Neural progenitor cell (in vitro differentiated cells): Measurements from ENCODE around the gene NAT14. TPM values are rescaled to one million over a fixed set of nuclear protein-coding genes. Genes with fewer than 3 reads are reported as not detected.

Experiments used
- DNase-seq: peaks from one replicate; pipeline ENCODE4 v3.0.0-alpha.2; 2016; ENCODE audit warnings: low spot score
- H2AFZ ChIP-seq: fragments of 200-600 bp; sonication (generic); replicated peaks from 2 replicates; pipeline ENCODE4 v1.6.1; 2016; ENCODE audit warnings: antibody characterized with exemption
- H3F3A ChIP-seq: fragments of 200-600 bp; sonication (generic); 2 replicates; pipeline ENCODE4 v1.6.1; 2016; ENCODE audit warnings: antibody characterized with exemption, low read depth
- H3K27ac ChIP-seq: fragments of 200-600 bp; sonication (generic); 2 replicates; pipeline ENCODE4 v1.5.1; 2016; ENCODE audit warnings: mild to moderate bottlenecking
- H3K27me3 ChIP-seq: fragments of 200-600 bp; sonication (generic); 2 replicates; pipeline ENCODE4 v1.6.1; 2016; ENCODE audit warnings: mild to moderate bottlenecking, moderate library complexity
- H3K36me3 ChIP-seq: fragments of 200-600 bp; sonication (generic); 2 replicates; pipeline ENCODE4 v1.5.1; 2016
- H3K4me1 ChIP-seq: fragments of 200-600 bp; sonication (generic); 2 replicates; pipeline ENCODE4 v1.6.1; 2016; ENCODE audit warnings: mixed run types
- H3K4me2 ChIP-seq: fragments of 200-600 bp; sonication (generic); 2 replicates; pipeline ENCODE4 v1.6.1; 2016
- H3K4me3 ChIP-seq: fragments of 200-600 bp; sonication (generic); 2 replicates; pipeline ENCODE4 v1.5.1; 2016
- H3K79me2 ChIP-seq: fragments of 200-600 bp; sonication (generic); 2 replicates; pipeline ENCODE4 v1.6.1; 2016; ENCODE audit warnings: low read depth
- H3K9ac ChIP-seq: fragments of 200-600 bp; sonication (generic); 2 replicates; pipeline ENCODE4 v1.6.1; 2016
- H3K9me3 ChIP-seq: fragments of 200-600 bp; sonication (generic); 2 replicates; pipeline ENCODE4 v1.5.1; 2016; ENCODE audit warnings: low read depth
- H4K20me1 ChIP-seq: fragments of 200-600 bp; sonication (generic); 2 replicates; pipeline ENCODE4 v1.6.1; 2016; ENCODE audit warnings: low read depth
- H3K27ac Mint-ChIP-seq: 3 replicates; pipeline ENCODE4 v1.8.0; 2021; ENCODE audit warnings: mixed read lengths
- H3K27me3 Mint-ChIP-seq: 2 replicates; pipeline ENCODE4 v1.8.0; 2022; ENCODE audit warnings: low read depth, mild to moderate bottlenecking, inconsistent platforms, moderate library complexity, mixed read lengths; ENCODE audit not compliant: insufficient read depth
- H3K36me3 Mint-ChIP-seq: 3 replicates; pipeline ENCODE4 v1.8.0; 2021; ENCODE audit warnings: mixed read lengths
- H3K4me1 Mint-ChIP-seq: 3 replicates; pipeline ENCODE4 v1.8.0; 2021; ENCODE audit warnings: mixed read lengths
- H3K4me3 Mint-ChIP-seq: 3 replicates; pipeline ENCODE4 v1.8.0; 2021; ENCODE audit warnings: mild to moderate bottlenecking, moderate library complexity, mixed read lengths
- H3K9me3 Mint-ChIP-seq: 3 replicates; pipeline ENCODE4 v1.8.0; 2020; ENCODE audit warnings: mixed read lengths
- EZH2 ChIP-seq: fragments of 200-600 bp; sonication (generic); IDR thresholded peaks from 2 replicates; pipeline ENCODE4 v1.6.1; 2017; ENCODE audit warnings: antibody characterized with exemption, mild to moderate bottlenecking, moderate library complexity
- EZH2phosphoT487 ChIP-seq: fragments of 200-600 bp; sonication (generic); IDR thresholded peaks from 2 replicates; pipeline ENCODE4 v1.6.1; 2017; ENCODE audit warnings: antibody characterized with exemption
- total RNA-seq: library from RNA; depleted of rRNA; stranded (reverse); fragments of >200 nt; gene quantifications from 2 replicates; pipeline ENCODE4 v1.2.3, GENCODE V29; 2015; ENCODE audit warnings: low replicate concordance
- TF ChIP-seq, protein P1 (sequence below): fragments of 200-600 bp; sonication (generic); IDR thresholded peaks from 2 replicates; pipeline ENCODE4 v1.5.1; 2017; ENCODE audit warnings: antibody characterized with exemption, mild to moderate bottlenecking

NAT14 gene
- total RNA-seq, 1 donor from 2014 or later: 16.2 TPM

- H3K9ac ChIP-seq: no peak overlapping the region
- Mint-ChIP-seq H3K27me3 (peaks cover 14% of the 10 kb centered on the region), H3K4me3 (peak overlapping the region; percentile 56), H3K9me3 (peaks cover 5% of the 10 kb centered on the region), H3K4me1 (peaks cover 7% of the 10 kb centered on the region), H3K36me3 (peaks cover 3% of the 10 kb centered on the region), H3K27ac (no peak overlapping the region)
- H3K27ac ChIP-seq: no peak overlapping the region
- H3K36me3 ChIP-seq: no peaks in the 10 kb centered on the region
- H3K4me1 ChIP-seq: no peaks in the 10 kb centered on the region
- H3F3A ChIP-seq: no peaks in the 10 kb centered on the region
- H3K79me2 ChIP-seq: no peaks in the 10 kb centered on the region
- no peaks in the 10 kb centered on the region for H3K9me3 ChIP-seq
- no peak overlapping the region for H2AFZ ChIP-seq
- H3K27me3 ChIP-seq: peaks cover 21% of the 10 kb centered on the region
- no peak for DNase-seq
- no peak overlapping the region for H3K4me2 ChIP-seq
- no peak overlapping the region for H3K4me3 ChIP-seq
- TF ChIP-seq EZH2: no peak
- H4K20me1 ChIP-seq: no peaks in the 10 kb centered on the region
These were observed 23.1 kb downstream of the NAT14 start for GRCh38 chr19:55508120-55508519.

GRCh38 chr19:55516878-55517620 lies 32.1 kb downstream of the NAT14 start:
- H3K4me1 ChIP-seq: no peaks in the 10 kb centered on the region
- no peaks in the 10 kb centered on the region for H3K79me2 ChIP-seq
- no peaks in the 10 kb centered on the region for H3K9me3 ChIP-seq
- Mint-ChIP-seq H3K9me3 (no peaks in the 10 kb centered on the region), H3K27ac (peak overlapping the region; percentile 76), H3K36me3 (no peaks in the 10 kb centered on the region), H3K4me1 (peaks cover 3% of the 10 kb centered on the region), H3K27me3 (peaks cover 5% of the 10 kb centered on the region), H3K4me3 (peak overlapping the region; percentile 77)
- H3K36me3 ChIP-seq: no peaks in the 10 kb centered on the region
- H3K9ac ChIP-seq: no peak overlapping the region
- H3K27ac ChIP-seq: no peak overlapping the region
- H3F3A ChIP-seq: no peaks in the 10 kb centered on the region
- no peaks in the 10 kb centered on the region for H4K20me1 ChIP-seq
- no peak for TF ChIP-seq EZH2
- TF ChIP-seq, protein P1, sequence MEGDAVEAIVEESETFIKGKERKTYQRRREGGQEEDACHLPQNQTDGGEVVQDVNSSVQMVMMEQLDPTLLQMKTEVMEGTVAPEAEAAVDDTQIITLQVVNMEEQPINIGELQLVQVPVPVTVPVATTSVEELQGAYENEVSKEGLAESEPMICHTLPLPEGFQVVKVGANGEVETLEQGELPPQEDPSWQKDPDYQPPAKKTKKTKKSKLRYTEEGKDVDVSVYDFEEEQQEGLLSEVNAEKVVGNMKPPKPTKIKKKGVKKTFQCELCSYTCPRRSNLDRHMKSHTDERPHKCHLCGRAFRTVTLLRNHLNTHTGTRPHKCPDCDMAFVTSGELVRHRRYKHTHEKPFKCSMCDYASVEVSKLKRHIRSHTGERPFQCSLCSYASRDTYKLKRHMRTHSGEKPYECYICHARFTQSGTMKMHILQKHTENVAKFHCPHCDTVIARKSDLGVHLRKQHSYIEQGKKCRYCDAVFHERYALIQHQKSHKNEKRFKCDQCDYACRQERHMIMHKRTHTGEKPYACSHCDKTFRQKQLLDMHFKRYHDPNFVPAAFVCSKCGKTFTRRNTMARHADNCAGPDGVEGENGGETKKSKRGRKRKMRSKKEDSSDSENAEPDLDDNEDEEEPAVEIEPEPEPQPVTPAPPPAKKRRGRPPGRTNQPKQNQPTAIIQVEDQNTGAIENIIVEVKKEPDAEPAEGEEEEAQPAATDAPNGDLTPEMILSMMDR: peak; percentile 90
- TF ChIP-seq EZH2phosphoT487: no peak
- peaks cover 5% of the 10 kb centered on the region for H3K27me3 ChIP-seq
- H3K4me2 ChIP-seq: peak overlapping the region; percentile 85
- H2AFZ ChIP-seq: peak overlapping the region; percentile 85
- peak; percentile 96 for DNase-seq
- peak overlapping the region; percentile 45 for H3K4me3 ChIP-seq

GRCh38 chr19:55519451-55520311 lies 34.7 kb downstream of the NAT14 start:
- Mint-ChIP-seq H3K36me3 (no peaks in the 10 kb centered on the region), H3K27me3 (peaks cover 5% of the 10 kb centered on the region), H3K4me1 (peaks cover 3% of the 10 kb centered on the region), H3K4me3 (no peak overlapping the region), H3K27ac (no peak overlapping the region), H3K9me3 (no peaks in the 10 kb centered on the region)
- Histone ChIP-seq H3K4me3 (no peak overlapping the region), H3K9me3 (no peaks in the 10 kb centered on the region), H2AFZ (no peak overlapping the region), H3K36me3 (no peaks in the 10 kb centered on the region), H3K9ac (no peak overlapping the region), H3K79me2 (no peaks in the 10 kb centered on the region), H3K27me3 (peaks cover 5% of the 10 kb centered on the region), H3K4me1 (no peaks in the 10 kb centered on the region), H3F3A (no peaks in the 10 kb centered on the region), H4K20me1 (no peaks in the 10 kb centered on the region), H3K4me2 (no peak overlapping the region), H3K27ac (no peak overlapping the region)
- TF ChIP-seq EZH2phosphoT487 (no peak), EZH2 (no peak)
- TF ChIP-seq, protein P1: no peak
- DNase-seq: no peak
